Amniotic epithelial cell (primary cell): ENCODE measurements around the gene RYR2.

Source experiments
- DNase-seq: peaks from one replicate; pipeline ENCODE4 v3.0.0-alpha.2; 2010; ENCODE audit warnings: low read depth

The RYR2 gene

GRCh38 chr1:237197470-237198425, 155.8 kb downstream of the RYR2 start:
- DNase-seq, result no peak

- no peak for DNase-seq
Observed at GRCh38 chr1:237199026-237199425, 157.0 kb downstream of the RYR2 start.

GRCh38 chr1:237201155-237201554, 159.2 kb downstream of the RYR2 start:
- DNase-seq, result no peak

GRCh38 chr1:237204841-237205240, 162.9 kb downstream of the RYR2 start:
- DNase-seq, result no peak

- DNase-seq, result peak; percentile 1
Observed at GRCh38 chr1:237205400-237206064, 163.5 kb downstream of the RYR2 start.

- DNase-seq, result no peak
Observed at GRCh38 chr1:237206065-237206414, 164.1 kb downstream of the RYR2 start.

GRCh38 chr1:237211031-237211430, 169.0 kb downstream of the RYR2 start:
- DNase-seq, result no peak

GRCh38 chr1:237211540-237211939, 169.6 kb downstream of the RYR2 start:
- no peak for DNase-seq

GRCh38 chr1:237219751-237220642, 178.0 kb downstream of the RYR2 start:
- DNase-seq, result no peak

- DNase-seq, result no peak
Observed at GRCh38 chr1:237223419-237223818, 181.4 kb downstream of the RYR2 start.

- DNase-seq, result no peak
Observed at GRCh38 chr1:237226177-237226944, 184.4 kb downstream of the RYR2 start.

- DNase-seq, result no peak
Observed at GRCh38 chr1:237227476-237227875, 185.5 kb downstream of the RYR2 start.

GRCh38 chr1:237228421-237228820, 186.4 kb downstream of the RYR2 start:
- DNase-seq, result no peak

GRCh38 chr1:237229333-237229732, 187.3 kb downstream of the RYR2 start:
- DNase-seq, result no peak

- no peak for DNase-seq
Observed at GRCh38 chr1:237232501-237232900, 190.5 kb downstream of the RYR2 start.

- DNase-seq, result no peak
Observed at GRCh38 chr1:237235091-237235490, 193.1 kb downstream of the RYR2 start.

GRCh38 chr1:237237721-237238120, 195.7 kb downstream of the RYR2 start:
- DNase-seq, result no peak

GRCh38 chr1:237239248-237239647, 197.3 kb downstream of the RYR2 start:
- DNase-seq, result no peak

GRCh38 chr1:237241038-237241437, 199.1 kb downstream of the RYR2 start:
- DNase-seq, result no peak

- no peak for DNase-seq
Observed at GRCh38 chr1:237244778-237245177, 202.8 kb downstream of the RYR2 start.

- DNase-seq, result no peak
Observed at GRCh38 chr1:237247442-237247841, 205.5 kb downstream of the RYR2 start.

GRCh38 chr1:237249120-237249519, 207.1 kb downstream of the RYR2 start:
- no peak for DNase-seq
